ENCODE measurements around the gene SLPI.

DNA sequence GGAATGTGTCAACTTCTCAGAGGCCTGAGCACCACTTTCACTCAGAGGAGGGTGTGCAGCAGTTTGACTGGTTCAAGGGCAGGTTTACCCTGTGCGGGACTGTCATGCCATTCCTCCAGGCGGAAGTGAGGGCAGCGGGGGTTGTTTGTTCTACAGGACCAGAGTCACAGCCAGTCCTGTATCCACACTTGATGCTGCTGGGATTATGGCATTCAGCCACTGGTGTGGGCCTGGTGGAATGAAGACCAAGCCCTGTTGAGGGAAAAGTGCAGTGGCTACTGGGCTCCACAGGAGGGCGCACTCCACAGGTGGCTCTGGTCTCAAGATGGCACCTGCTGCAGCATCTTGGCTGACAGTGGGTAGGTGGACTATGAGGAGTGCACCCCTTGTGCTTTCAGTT, 18.4 kb downstream of the SLPI start:
- TF ChIP-seq SUZ12 (IDR thresholded peaks at IDR 0.05) (no peak), ELF4 (IDR thresholded peaks at IDR 0.05) (no peak), FOXK2 (IDR thresholded peaks at IDR 0.05) (no peak), SP1 (IDR thresholded peaks at IDR 0.05) (no peak), ZNF384 (IDR thresholded peaks at IDR 0.05) (no peak), FOXA1 (IDR thresholded peaks at IDR 0.05) (no peak), BHLHE40 (IDR thresholded peaks at IDR 0.05; ENCODE audit: borderline replicate concordance) (no peak), FOXM1 (IDR thresholded peaks at IDR 0.05; ENCODE audit: borderline replicate concordance) (no peak), L3MBTL2 (conservative IDR thresholded peaks at IDR 0.05) (no peak), ARNT (IDR thresholded peaks at IDR 0.05) (no peak), LEF1 (IDR thresholded peaks at IDR 0.05; ENCODE audit: borderline replicate concordance) (no peak)
